Endothelial cell (in vitro differentiated cells): Measurements from ENCODE around the gene AP2A1. TPM values are rescaled to one million over a fixed set of nuclear protein-coding genes. Genes with fewer than 3 reads are reported as not detected.

ENCODE experiments used
- DNase-seq: peaks from one replicate; pipeline ENCODE4 v3.0.0; 2021; ENCODE audit warnings: low spot score
- H3K27ac Mint-ChIP-seq: one replicate; pipeline ENCODE4 v1.8.0; 2021; ENCODE audit warnings: mixed read lengths, inconsistent platforms; ENCODE audit not compliant: unreplicated experiment
- H3K27me3 Mint-ChIP-seq: one replicate; pipeline ENCODE4 v1.8.0; 2021; ENCODE audit warnings: mild to moderate bottlenecking, moderate library complexity, mixed read lengths, inconsistent platforms; ENCODE audit not compliant: unreplicated experiment
- H3K36me3 Mint-ChIP-seq: one replicate; pipeline ENCODE4 v1.8.0; 2021; ENCODE audit warnings: mild to moderate bottlenecking, low read depth, mixed read lengths, inconsistent platforms; ENCODE audit not compliant: unreplicated experiment
- H3K4me1 Mint-ChIP-seq: one replicate; pipeline ENCODE4 v1.8.0; 2021; ENCODE audit warnings: mild to moderate bottlenecking, mixed read lengths, inconsistent platforms; ENCODE audit not compliant: unreplicated experiment
- H3K4me3 Mint-ChIP-seq: one replicate; pipeline ENCODE4 v1.8.0; 2021; ENCODE audit warnings: mild to moderate bottlenecking, mixed read lengths, inconsistent platforms; ENCODE audit not compliant: unreplicated experiment
- H3K9me3 Mint-ChIP-seq: one replicate; pipeline ENCODE4 v1.8.0; 2021; ENCODE audit warnings: mixed read lengths, inconsistent platforms; ENCODE audit not compliant: unreplicated experiment
- total RNA-seq: library from RNA; stranded (reverse); fragmentation: NEBNext Ultra II Directional; extraction: Animal tissue kit (Norgen Biotek cat#: 25700); gene quantifications from one replicate; pipeline ENCODE4 v1.2.1, GENCODE V29; 2021; ENCODE audit not compliant: unreplicated experiment
- TF ChIP-seq, protein P1 (sequence below): fragments of 200-600 bp; sonication (generic); IDR thresholded peaks from one replicate; pipeline ENCODE4 v1.5.0; 2021; ENCODE audit warnings: antibody characterized with exemption; ENCODE audit not compliant: unreplicated experiment

The AP2A1 gene
- total RNA-seq, 1 donor from 2014 or later: 191 TPM

DNA sequence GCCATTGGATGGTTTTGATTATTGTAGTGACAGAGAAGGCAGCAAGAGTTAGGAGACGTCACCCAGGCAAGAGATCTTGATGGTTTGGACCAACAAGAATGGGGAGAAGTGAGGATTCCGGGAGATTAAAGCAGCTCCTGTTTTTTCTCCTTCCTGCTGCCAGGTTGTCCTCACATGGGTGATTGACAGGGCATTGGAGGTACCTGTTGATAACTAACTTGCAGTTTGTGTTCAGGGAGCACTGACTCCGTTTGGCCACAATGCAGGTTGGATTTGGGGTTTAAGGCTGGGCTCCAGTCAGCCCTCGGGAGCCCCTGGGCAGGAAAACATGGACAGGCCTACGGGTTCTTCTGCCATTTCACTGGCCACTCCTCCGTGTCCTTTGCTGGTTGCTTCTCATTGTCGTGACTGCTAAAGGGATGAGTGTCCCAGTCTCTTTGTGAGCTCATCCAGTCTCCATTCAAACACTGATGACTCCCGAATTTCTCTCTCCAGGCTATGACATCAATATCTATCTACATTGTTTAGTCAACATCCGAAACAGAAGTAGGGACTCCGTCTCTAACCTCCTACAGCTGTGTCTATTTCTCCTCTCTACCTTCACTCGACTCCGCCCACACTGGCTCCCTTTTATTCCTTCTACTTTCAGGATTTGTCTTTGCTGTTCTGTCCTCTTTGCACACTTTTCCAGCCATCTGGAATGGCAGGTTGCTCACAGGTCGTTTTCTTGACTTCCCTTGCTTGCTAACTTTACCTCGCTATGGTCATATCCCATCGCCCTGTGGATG lies 82.8 kb downstream of the AP2A1 start:
- H3K27ac Mint-ChIP-seq: peak overlapping the region; percentile 95
- H3K4me3 Mint-ChIP-seq: peak overlapping the region; percentile 96
- H3K4me1 Mint-ChIP-seq: peaks cover 25% of the 10 kb centered on the region
- TF ChIP-seq, protein P1, sequence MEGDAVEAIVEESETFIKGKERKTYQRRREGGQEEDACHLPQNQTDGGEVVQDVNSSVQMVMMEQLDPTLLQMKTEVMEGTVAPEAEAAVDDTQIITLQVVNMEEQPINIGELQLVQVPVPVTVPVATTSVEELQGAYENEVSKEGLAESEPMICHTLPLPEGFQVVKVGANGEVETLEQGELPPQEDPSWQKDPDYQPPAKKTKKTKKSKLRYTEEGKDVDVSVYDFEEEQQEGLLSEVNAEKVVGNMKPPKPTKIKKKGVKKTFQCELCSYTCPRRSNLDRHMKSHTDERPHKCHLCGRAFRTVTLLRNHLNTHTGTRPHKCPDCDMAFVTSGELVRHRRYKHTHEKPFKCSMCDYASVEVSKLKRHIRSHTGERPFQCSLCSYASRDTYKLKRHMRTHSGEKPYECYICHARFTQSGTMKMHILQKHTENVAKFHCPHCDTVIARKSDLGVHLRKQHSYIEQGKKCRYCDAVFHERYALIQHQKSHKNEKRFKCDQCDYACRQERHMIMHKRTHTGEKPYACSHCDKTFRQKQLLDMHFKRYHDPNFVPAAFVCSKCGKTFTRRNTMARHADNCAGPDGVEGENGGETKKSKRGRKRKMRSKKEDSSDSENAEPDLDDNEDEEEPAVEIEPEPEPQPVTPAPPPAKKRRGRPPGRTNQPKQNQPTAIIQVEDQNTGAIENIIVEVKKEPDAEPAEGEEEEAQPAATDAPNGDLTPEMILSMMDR: no peak
- no peaks in the 10 kb centered on the region for H3K9me3 Mint-ChIP-seq
- DNase-seq: no peak
- peaks cover 26% of the 10 kb centered on the region for H3K27me3 Mint-ChIP-seq
- H3K36me3 Mint-ChIP-seq: peaks cover 25% of the 10 kb centered on the region

DNA sequence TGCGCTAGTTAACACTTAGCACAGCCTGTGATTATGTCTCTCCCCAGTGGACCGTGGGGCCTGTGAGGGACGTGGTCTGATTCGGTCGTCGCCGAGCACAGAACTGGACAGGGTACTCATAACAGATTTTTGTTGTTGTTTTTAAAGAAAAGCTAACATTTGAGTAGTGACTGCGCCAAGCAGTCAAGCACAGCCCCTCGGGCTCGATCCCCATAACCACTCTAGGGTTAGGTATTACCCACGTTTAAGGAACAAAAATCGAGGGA lies 83.4 kb downstream of the AP2A1 start:
- Mint-ChIP-seq H3K9me3 (no peaks in the 10 kb centered on the region), H3K36me3 (peaks cover 25% of the 10 kb centered on the region), H3K27me3 (peaks cover 26% of the 10 kb centered on the region), H3K4me3 (peak overlapping the region; percentile 96), H3K27ac (peak overlapping the region; percentile 95), H3K4me1 (peaks cover 25% of the 10 kb centered on the region)
- TF ChIP-seq, protein P1: no peak
- DNase-seq: no peak

DNA sequence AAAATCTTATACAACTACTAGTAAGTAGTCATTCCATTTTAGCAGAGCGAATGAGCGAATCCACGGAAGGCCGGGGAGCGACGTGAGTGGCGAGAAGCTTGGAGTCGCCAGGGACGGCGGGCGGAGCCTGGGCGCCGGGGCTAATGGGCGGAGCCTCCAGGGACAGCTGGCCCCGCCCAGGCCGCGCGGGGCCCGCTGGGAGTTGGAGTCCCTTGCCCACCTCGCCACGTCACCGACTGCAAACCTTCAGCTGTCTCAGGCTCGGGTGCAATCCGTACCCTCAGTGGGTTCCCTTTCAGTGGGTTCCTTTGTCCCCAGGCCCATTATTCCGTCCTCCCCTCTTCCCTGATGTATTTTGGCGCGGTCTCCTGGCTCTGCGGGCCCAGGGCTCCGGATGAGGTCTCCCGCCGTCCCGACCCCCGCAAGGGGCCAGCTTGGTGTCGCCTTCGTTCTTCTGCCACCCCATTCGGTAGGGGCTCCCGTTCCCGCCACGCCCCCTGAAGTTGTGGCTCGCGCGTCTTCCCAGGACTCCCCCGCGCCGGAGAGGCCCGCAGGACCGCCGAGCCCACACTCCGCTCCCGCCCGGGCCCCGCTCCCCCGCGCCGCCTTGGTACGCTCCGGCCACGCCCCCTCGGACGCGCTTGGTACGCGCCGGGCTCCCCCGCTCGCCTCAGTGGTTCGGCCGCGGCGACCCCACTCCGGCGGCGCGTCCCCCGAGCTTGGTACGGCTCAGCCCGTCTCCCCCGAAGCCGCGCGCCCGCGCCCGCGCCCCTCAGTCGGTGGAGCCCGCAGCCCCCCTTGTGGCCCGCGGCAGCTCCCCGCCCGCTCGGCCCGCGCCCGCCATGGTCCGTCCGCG lies 83.9 kb downstream of the AP2A1 start, which contains the start of gene PTOV1:
Gene PTOV1 (plus strand): TSS at position 673 of the 856 bp plus-strand sequence.
- Mint-ChIP-seq H3K27me3 (peaks cover 30% of the 10 kb centered on the region), H3K9me3 (no peaks in the 10 kb centered on the region), H3K27ac (peak within 1 kb of the TSS; percentile 95), H3K36me3 (peaks cover 30% of the 10 kb centered on the region), H3K4me1 (peaks cover 25% of the 10 kb centered on the region), H3K4me3 (peak within 1 kb of the TSS; percentile 96)
- DNase-seq: peak; percentile 92
- TF ChIP-seq, protein P1: no peak

DNA sequence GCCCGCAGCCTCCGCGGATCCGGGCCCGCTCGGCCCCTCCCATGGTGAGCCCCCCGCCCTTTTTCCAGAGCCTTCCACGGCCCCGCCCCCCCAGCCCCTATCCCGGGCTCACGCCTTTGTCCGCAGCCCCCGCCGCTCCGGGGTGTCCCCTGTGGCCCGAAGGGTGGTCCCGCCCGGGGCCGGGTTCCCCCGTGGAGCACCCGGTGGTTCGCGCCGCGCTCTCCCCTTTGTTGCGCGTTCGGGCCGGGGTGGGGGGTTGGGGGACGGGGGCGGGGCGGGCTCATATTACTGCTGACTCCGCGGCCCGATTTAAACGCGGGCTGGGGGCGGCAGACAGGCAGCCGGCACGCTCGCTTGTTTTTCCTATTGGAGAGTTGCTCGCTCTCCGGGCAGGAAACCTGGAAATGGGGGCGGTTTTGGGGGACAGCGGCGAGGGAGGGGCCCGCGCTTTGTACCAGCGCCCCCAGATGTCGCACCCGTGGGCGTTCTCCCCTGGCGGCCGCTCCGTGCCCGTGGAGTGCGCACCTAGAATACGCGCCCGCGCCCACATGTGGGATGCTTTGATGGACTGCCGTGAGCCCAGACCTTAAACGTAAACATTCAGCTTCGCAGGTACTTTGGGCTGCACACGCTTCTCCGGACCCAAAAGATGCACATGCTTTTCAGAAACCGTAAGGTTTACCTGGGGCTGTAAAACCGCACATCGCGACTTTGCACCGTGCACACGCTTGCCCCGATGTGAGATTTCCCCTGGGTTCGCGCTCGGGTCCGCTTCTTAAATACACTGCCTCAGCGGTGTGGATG lies 84.9 kb downstream of the AP2A1 start:
- Mint-ChIP-seq H3K4me1 (peaks cover 25% of the 10 kb centered on the region), H3K27me3 (peaks cover 35% of the 10 kb centered on the region), H3K4me3 (peak overlapping the region; percentile 93), H3K9me3 (no peaks in the 10 kb centered on the region), H3K36me3 (peaks cover 31% of the 10 kb centered on the region), H3K27ac (peak overlapping the region; percentile 88)
- DNase-seq: peak; percentile 53
- TF ChIP-seq, protein P1: no peak
